ENCODE data around the gene TBC1D9.

The TBC1D9 gene

DNA sequence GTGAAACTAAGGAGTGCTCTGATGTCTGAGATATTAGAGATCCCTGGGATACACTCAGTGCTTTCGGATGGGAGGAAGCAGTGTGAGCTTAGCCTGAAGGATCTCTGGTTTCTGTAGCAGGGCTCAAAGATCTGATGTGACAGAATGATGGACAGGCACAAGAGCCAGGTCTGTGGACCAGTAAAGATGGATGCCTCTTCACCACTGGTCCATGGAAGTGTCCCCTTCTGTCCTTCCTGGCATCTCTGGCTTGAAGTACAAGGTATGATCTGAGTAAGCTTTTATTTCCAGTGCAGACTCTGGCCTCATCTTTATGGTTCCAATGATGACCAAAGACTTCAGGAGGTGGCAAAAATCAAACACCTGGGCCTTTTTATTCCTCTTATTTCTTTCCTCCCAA, 88.1 kb downstream of the TBC1D9 start:
- Histone ChIP-seq H3K9me3 (ENCODE audit: low read length) (no peaks in the 10 kb centered on the region), H4K20me1 (ENCODE audit: insufficient read depth, low read length) (no peaks in the 10 kb centered on the region), H3K4me3 (ENCODE audit: low read depth, low read length, poor library complexity, severe bottlenecking) (no peak overlapping the region), H3K9ac (ENCODE audit: low read length) (no peak overlapping the region), H3K27me3 (ENCODE audit: insufficient read depth, low read length) (no peaks in the 10 kb centered on the region), H3K9me2 (ENCODE audit: low read depth, low read length) (no peaks in the 10 kb centered on the region), H3K4me1 (ENCODE audit: insufficient read depth, low read length, severe bottlenecking) (no peaks in the 10 kb centered on the region), H3K27ac (ENCODE audit: low read depth, low read length, poor library complexity, severe bottlenecking) (no peak overlapping the region), H3K79me2 (ENCODE audit: insufficient read depth, low read length) (no peaks in the 10 kb centered on the region), H3K4me2 (ENCODE audit: low read length) (no peak overlapping the region), H3F3A (ENCODE audit: insufficient read depth, low read length) (no peaks in the 10 kb centered on the region), H3K36me3 (ENCODE audit: insufficient read depth, low read length) (no peaks in the 10 kb centered on the region), H2AFZ (ENCODE audit: low read length) (no peak overlapping the region)
- TF ChIP-seq, protein P1, sequence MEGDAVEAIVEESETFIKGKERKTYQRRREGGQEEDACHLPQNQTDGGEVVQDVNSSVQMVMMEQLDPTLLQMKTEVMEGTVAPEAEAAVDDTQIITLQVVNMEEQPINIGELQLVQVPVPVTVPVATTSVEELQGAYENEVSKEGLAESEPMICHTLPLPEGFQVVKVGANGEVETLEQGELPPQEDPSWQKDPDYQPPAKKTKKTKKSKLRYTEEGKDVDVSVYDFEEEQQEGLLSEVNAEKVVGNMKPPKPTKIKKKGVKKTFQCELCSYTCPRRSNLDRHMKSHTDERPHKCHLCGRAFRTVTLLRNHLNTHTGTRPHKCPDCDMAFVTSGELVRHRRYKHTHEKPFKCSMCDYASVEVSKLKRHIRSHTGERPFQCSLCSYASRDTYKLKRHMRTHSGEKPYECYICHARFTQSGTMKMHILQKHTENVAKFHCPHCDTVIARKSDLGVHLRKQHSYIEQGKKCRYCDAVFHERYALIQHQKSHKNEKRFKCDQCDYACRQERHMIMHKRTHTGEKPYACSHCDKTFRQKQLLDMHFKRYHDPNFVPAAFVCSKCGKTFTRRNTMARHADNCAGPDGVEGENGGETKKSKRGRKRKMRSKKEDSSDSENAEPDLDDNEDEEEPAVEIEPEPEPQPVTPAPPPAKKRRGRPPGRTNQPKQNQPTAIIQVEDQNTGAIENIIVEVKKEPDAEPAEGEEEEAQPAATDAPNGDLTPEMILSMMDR (IDR thresholded peaks at IDR 0.05; ENCODE audit: low read length): no peak
- no peak for TF ChIP-seq EZH2 (IDR thresholded peaks at IDR 0.05; ENCODE audit: borderline replicate concordance, low read length)

DNA sequence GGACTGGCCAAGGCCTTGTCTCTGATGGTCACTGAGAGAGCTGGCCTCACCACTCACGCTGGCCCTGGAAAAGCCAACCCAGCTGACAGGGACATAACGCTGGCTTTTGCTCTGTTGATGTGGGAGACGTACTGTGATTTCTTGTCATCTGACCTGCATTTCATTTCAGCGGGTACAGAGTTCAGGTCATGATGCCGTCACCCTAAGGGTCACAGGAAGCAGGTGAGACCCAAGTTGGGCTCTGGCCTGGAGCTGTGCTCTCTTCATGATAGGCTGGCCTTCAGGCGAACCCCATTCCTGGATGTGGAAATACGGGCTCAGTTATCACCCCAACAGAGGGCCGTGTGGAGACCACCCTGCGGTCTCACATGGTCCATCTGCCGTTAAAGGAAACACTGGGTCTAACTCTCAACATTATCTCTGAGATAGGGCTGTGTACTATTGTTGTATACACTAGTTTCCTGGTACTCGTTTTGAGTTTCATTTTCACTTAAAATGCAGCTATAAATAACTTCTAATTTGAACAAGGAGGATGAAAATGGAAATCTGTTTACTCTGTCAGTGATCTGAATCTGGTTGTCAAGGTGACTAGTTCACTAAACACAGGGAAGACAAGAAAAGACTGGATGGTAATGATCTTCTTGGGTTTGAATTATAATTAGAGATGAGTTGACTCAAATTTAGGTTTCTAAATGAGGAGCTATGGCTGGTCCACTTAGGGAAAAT, 89.1 kb downstream of the TBC1D9 start:
- no peaks in the 10 kb centered on the region for H3K9me2 ChIP-seq (ENCODE audit: low read depth, low read length)
- H3K27ac ChIP-seq (ENCODE audit: low read depth, low read length, poor library complexity, severe bottlenecking): no peak overlapping the region
- TF ChIP-seq EZH2 (IDR thresholded peaks at IDR 0.05; ENCODE audit: borderline replicate concordance, low read length): no peak
- TF ChIP-seq, protein P1 (IDR thresholded peaks at IDR 0.05; ENCODE audit: low read length): no peak
- no peaks in the 10 kb centered on the region for H3K9me3 ChIP-seq (ENCODE audit: low read length)
- H3K4me2 ChIP-seq (ENCODE audit: low read length): no peak overlapping the region
- no peaks in the 10 kb centered on the region for H3K27me3 ChIP-seq (ENCODE audit: insufficient read depth, low read length)
- no peaks in the 10 kb centered on the region for H3F3A ChIP-seq (ENCODE audit: insufficient read depth, low read length)
- H3K4me1 ChIP-seq (ENCODE audit: insufficient read depth, low read length, severe bottlenecking): no peaks in the 10 kb centered on the region
- no peak overlapping the region for H3K4me3 ChIP-seq (ENCODE audit: low read depth, low read length, poor library complexity, severe bottlenecking)
- H4K20me1 ChIP-seq (ENCODE audit: insufficient read depth, low read length): no peaks in the 10 kb centered on the region
- no peaks in the 10 kb centered on the region for H3K36me3 ChIP-seq (ENCODE audit: insufficient read depth, low read length)
- no peaks in the 10 kb centered on the region for H3K79me2 ChIP-seq (ENCODE audit: insufficient read depth, low read length)
- H3K9ac ChIP-seq (ENCODE audit: low read length): no peak overlapping the region
- no peak overlapping the region for H2AFZ ChIP-seq (ENCODE audit: low read length)

DNA sequence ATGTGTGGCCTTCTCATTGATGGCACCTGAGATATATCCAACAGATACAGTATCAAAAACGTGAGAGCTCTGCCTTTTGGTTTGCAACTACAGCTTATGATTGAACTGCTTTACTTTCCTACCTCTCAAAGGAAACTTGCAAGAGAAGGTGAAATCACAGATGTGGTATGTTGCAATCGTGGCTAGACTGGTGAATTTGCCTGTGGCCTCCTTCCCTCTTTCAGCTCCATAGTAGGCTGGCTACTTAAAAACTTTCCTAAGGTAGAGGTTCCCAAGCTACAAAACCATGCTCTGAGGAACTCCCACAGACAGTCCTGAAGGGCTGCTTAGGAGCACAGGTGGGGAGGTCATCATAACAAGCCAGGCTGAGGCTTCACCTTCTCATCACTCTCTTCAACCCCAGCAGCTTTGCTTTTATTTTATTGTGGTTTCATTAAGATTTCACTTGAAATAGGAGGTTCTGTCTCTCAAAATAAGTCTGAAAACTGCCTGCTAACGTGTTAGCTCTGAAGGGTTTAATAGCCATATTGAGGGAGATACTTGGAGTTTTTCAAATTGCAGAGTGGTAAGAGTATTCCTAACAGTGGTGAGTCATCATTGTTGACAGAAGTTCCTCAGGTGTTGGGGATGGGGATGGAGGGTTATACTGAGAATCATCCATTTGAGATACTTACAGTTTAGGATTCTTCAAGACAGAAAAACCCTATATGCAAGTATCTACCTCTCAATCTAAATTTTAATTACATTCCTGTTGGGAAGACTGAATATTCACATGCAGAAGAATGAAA, 93.9 kb downstream of the TBC1D9 start:
- Histone ChIP-seq H3K4me2 (ENCODE audit: low read length) (no peak overlapping the region), H3K79me2 (ENCODE audit: insufficient read depth, low read length) (no peaks in the 10 kb centered on the region), H3K4me3 (ENCODE audit: low read depth, low read length, poor library complexity, severe bottlenecking) (no peak overlapping the region), H3K9me2 (ENCODE audit: low read depth, low read length) (no peaks in the 10 kb centered on the region), H4K20me1 (ENCODE audit: insufficient read depth, low read length) (no peaks in the 10 kb centered on the region), H3K9ac (ENCODE audit: low read length) (no peak overlapping the region), H2AFZ (ENCODE audit: low read length) (no peak overlapping the region), H3K27me3 (ENCODE audit: insufficient read depth, low read length) (no peaks in the 10 kb centered on the region), H3K36me3 (ENCODE audit: insufficient read depth, low read length) (no peaks in the 10 kb centered on the region), H3K4me1 (ENCODE audit: insufficient read depth, low read length, severe bottlenecking) (no peaks in the 10 kb centered on the region), H3K9me3 (ENCODE audit: low read length) (no peaks in the 10 kb centered on the region), H3F3A (ENCODE audit: insufficient read depth, low read length) (no peaks in the 10 kb centered on the region), H3K27ac (ENCODE audit: low read depth, low read length, poor library complexity, severe bottlenecking) (no peak overlapping the region)
- TF ChIP-seq, protein P1 (IDR thresholded peaks at IDR 0.05; ENCODE audit: low read length): no peak
- no peak for TF ChIP-seq EZH2 (IDR thresholded peaks at IDR 0.05; ENCODE audit: borderline replicate concordance, low read length)
